PC-3 (cell line): ENCODE results near the gene TMEM121B. TPM values are rescaled to one million over a fixed set of nuclear protein-coding genes. Genes with fewer than 3 reads are reported as not detected.

ENCODE experiments used
- ATAC-seq: fragments of 200-7000 bp; cut with Tn5 transposase; 2 replicates; pipeline ENCODE4 v1.9.1; 2020; ENCODE audit warnings: mild to moderate bottlenecking, moderate library complexity
- BruUV-seq: library from RNA; stranded (reverse); fragments of 400-500 nt; replicated peaks from 2 replicates; lab custom pipeline; 2021; lab: Mats Ljungman, UMichigan
- CTCF ChIA-PET: fragments of 300-600 bp; sonication (Branson Sonifier 250); formaldehyde crosslinking; loops from one replicate; lab custom pipeline; 2022; ENCODE audit warnings: antibody characterized with exemption; lab: Charles Lee
- POLR2A ChIA-PET: fragments of 300-600 bp; sonication (Branson Sonifier 250); formaldehyde crosslinking; loops from one replicate; lab custom pipeline; 2022; ENCODE audit warnings: antibody characterized with exemption; ENCODE audit not compliant: unreplicated experiment; lab: Charles Lee
- DNase-seq: peaks from one replicate; pipeline ENCODE4 v3.0.0-alpha.2; 2015
- H2AFZ ChIP-seq: fragments of 300-600 bp; sonication (generic); 2 replicates; pipeline ENCODE4 v1.6.0; 2016; ENCODE audit warnings: antibody characterized with exemption, low read length
- H3F3A ChIP-seq: fragments of 300-600 bp; sonication (generic); one replicate; pipeline ENCODE4 v1.6.0; 2017; ENCODE audit warnings: antibody characterized with exemption, low read length, control low read depth, mild to moderate bottlenecking; ENCODE audit not compliant: unreplicated experiment
- H3K27ac ChIP-seq: fragments of 300-600 bp; sonication (generic); 2 replicates; pipeline ENCODE4 v1.5.1; 2016; ENCODE audit warnings: mild to moderate bottlenecking, low read length
- H3K27me3 ChIP-seq: fragments of 300-600 bp; sonication (generic); 2 replicates; pipeline ENCODE4 v1.6.1; 2016; ENCODE audit warnings: low read length, mixed read lengths
- H3K36me3 ChIP-seq: fragments of 300-600 bp; sonication (generic); 2 replicates; pipeline ENCODE4 v1.6.1; 2016; ENCODE audit warnings: low read depth, mixed run types, low read length, mixed read lengths
- H3K4me1 ChIP-seq: fragments of 300-600 bp; sonication (generic); 2 replicates; pipeline ENCODE4 v1.5.1; 2016; ENCODE audit warnings: low read length; ENCODE audit not compliant: insufficient read depth
- H3K4me2 ChIP-seq: fragments of 300-600 bp; sonication (generic); 2 replicates; pipeline ENCODE4 v1.6.0; 2016; ENCODE audit warnings: low read length
- H3K4me3 ChIP-seq: fragments of 300-600 bp; sonication (generic); 2 replicates; pipeline ENCODE4 v1.5.1; 2016; ENCODE audit warnings: mild to moderate bottlenecking, low read length, mixed read lengths
- H3K79me2 ChIP-seq: fragments of 300-600 bp; sonication (generic); 2 replicates; pipeline ENCODE4 v1.6.1; 2017; ENCODE audit warnings: low read length, mixed read lengths
- H3K9ac ChIP-seq: fragments of 300-600 bp; sonication (generic); 2 replicates; pipeline ENCODE4 v1.6.0; 2016; ENCODE audit warnings: mild to moderate bottlenecking, low read length
- H3K9me2 ChIP-seq: fragments of 300-600 bp; sonication (generic); replicated peaks from 2 replicates; pipeline ENCODE4 v1.6.1; 2016; ENCODE audit warnings: mixed run types, low read length, mixed read lengths
- H3K9me3 ChIP-seq: fragments of 300-600 bp; sonication (generic); 2 replicates; pipeline ENCODE4 v1.6.1; 2016; ENCODE audit warnings: low read length, mixed read lengths
- H4K20me1 ChIP-seq: fragments of 300-600 bp; sonication (generic); 2 replicates; pipeline ENCODE4 v1.6.1; 2016; ENCODE audit warnings: low read length, mixed read lengths
- EZH2 ChIP-seq: fragments of 300-600 bp; sonication (generic); IDR thresholded peaks from one replicate; pipeline ENCODE4 v1.6.1; 2017; ENCODE audit warnings: antibody characterized with exemption, mild to moderate bottlenecking, low read length; ENCODE audit not compliant: unreplicated experiment
- EZH2phosphoT487 ChIP-seq: fragments of 300-600 bp; sonication (generic); IDR thresholded peaks from 2 replicates; pipeline ENCODE4 v1.6.1; 2018; ENCODE audit warnings: mild to moderate bottlenecking, antibody characterized with exemption, low read length, borderline replicate concordance
- intact Hi-C: fragments of 100-400 bp; cut with micrococcal nuclease; formaldehyde crosslinking; loops from 2 replicates; pipeline ENCODE4 v1.9.0; 2023
- total RNA-seq: library from RNA; depleted of rRNA; stranded (reverse); fragments of >200 nt; gene quantifications from 2 replicates; pipeline ENCODE4 v1.2.3, GENCODE V29; 2014
- TF ChIP-seq, protein P1 (sequence below): fragments of 300-600 bp; sonication (generic); conservative IDR thresholded peaks from 2 replicates; pipeline ENCODE4 v1.5.1; 2017; ENCODE audit warnings: antibody characterized with exemption, low read depth, mild to moderate bottlenecking, low read length

TMEM121B gene
- total RNA-seq, 1 experiment from 2014 or later: 0.11 TPM

DNA sequence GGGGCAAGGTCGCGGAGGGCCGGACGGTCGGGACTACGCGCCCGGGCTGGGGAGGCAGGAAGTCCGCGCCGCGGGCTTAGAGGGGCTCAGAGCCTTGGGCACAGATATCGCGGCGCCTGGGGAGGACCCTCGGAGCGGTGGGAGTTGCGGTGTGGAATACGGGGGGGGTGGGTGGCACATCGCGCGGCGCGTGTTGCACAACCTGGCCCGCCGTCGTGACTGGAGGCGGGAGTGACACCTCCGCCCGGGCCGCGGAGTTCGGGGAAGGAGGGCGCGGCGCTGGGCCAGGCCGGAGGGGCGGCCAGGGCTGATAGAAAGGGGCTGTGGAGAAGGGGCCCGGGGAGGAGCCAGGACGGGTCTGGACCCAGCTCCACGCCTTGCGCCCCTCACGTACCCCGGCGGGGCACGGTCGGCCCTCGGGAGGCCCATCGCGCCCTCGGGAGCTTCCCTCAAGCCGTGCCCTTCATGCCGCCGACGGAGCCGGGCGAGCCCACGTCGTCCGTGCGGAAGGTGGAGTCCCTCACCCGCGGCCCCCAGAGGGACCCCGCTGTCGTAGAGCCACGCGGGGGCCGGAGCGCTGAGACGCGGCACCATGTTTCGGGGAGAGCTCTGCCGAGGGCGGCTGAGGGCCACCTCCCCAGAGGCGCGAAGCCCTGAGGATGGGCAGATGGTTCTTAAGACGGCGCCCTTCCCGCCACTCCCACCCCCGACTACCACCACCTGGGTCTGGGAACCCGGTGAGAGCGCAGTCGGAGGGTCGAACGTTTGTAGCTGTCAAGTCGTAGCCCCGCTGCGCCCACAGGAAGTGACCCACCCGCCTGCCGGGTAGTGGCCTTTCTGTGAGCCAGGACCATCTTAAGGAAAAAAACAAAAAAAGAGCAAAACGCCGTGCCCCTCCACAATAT is 35.6 kb downstream of the TMEM121B start:
- H3K27me3 ChIP-seq: no peaks in the 10 kb centered on the region
- CTCF ChIA-PET: no interaction called here
- ATAC-seq (peak; percentile 25), DNase-seq (peak; percentile 6)
- peak overlapping the region; percentile 89 for H2AFZ ChIP-seq
- H3K4me2 ChIP-seq: peak overlapping the region; percentile 90
- POLR2A ChIA-PET: no interaction called here
- peak overlapping the region; percentile 85 for H3K4me3 ChIP-seq
- peaks cover 26% of the 10 kb centered on the region for H3K79me2 ChIP-seq
- TF ChIP-seq, protein P1, sequence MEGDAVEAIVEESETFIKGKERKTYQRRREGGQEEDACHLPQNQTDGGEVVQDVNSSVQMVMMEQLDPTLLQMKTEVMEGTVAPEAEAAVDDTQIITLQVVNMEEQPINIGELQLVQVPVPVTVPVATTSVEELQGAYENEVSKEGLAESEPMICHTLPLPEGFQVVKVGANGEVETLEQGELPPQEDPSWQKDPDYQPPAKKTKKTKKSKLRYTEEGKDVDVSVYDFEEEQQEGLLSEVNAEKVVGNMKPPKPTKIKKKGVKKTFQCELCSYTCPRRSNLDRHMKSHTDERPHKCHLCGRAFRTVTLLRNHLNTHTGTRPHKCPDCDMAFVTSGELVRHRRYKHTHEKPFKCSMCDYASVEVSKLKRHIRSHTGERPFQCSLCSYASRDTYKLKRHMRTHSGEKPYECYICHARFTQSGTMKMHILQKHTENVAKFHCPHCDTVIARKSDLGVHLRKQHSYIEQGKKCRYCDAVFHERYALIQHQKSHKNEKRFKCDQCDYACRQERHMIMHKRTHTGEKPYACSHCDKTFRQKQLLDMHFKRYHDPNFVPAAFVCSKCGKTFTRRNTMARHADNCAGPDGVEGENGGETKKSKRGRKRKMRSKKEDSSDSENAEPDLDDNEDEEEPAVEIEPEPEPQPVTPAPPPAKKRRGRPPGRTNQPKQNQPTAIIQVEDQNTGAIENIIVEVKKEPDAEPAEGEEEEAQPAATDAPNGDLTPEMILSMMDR: no peak
- no peak for TF ChIP-seq EZH2
- TF ChIP-seq EZH2phosphoT487: no peak
- peak overlapping the region; percentile 76 for H3K9ac ChIP-seq
- H3K9me3 ChIP-seq: no peaks in the 10 kb centered on the region
- H4K20me1 ChIP-seq: no peaks in the 10 kb centered on the region
- no peaks in the 10 kb centered on the region for H3K36me3 ChIP-seq
- no peaks in the 10 kb centered on the region for H3K9me2 ChIP-seq
- no TSS peak for BruUV-seq
- H3F3A ChIP-seq: no peaks in the 10 kb centered on the region
- no peak overlapping the region for H3K27ac ChIP-seq
- intact Hi-C loops: loop anchor here (2.0 kb wide), 1 partner anchor 85 kb away; no protein-coding TSS in a partner anchor
- peaks cover 11% of the 10 kb centered on the region; the same call in 1 of the 2 replicates for H3K4me1 ChIP-seq

DNA sequence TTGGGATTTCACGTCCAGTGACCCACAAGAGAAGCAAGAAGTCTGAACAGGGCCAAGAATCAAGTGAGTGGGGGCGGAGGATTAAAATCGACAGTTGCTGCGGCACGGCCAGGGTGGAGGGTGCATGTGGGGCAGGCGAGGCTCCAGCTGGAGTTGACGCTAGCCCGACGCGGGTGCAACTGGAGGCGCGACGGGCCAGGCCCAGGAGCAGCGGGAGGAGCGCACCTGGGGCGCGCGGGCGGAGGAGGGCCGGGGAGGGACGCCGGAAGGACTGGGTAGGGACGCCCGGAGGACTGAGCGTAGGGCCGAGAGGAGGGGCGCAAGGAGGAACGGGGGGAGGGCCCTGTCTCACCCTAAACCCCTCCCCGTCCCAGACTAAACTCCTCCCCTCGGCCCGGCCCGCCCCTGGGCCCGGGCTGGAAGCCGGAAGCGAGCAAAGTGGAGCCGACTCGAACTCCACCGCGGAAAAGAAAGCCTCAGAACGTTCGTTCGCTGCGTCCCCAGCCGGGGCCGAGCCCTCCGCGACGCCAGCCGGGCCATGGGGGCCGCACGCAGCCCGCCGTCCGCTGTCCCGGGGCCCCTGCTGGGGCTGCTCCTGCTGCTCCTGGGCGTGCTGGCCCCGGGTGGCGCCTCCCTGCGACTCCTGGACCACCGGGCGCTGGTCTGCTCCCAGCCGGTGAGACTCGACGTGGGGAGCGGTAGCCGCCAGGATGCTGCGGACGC is 36.4 kb downstream of the TMEM121B start, which contains the start of gene IL17RA:
IL17RA (plus strand) TSS at position 447 of the 723 bp plus-strand sequence; CDS start at position 539, 92 bp downstream.
- ATAC-seq (peak; percentile 98), DNase-seq (peak; percentile 83)
- H3K36me3 ChIP-seq: no peaks in the 10 kb centered on the region
- H2AFZ ChIP-seq: peak within 1 kb of the TSS; percentile 89
- intact Hi-C loops: loop anchor here (1.0 to 2.0 kb wide), 2 partner anchors 28 to 86 kb away; no protein-coding TSS in a partner anchor
- POLR2A ChIA-PET: no interaction called here
- no peaks in the 10 kb centered on the region for H3F3A ChIP-seq
- H3K4me2 ChIP-seq: peak within 1 kb of the TSS; percentile 90
- no peaks in the 10 kb centered on the region for H4K20me1 ChIP-seq
- H3K9ac ChIP-seq: peak within 1 kb of the TSS; percentile 76
- peak within 1 kb of the TSS; percentile 85 for H3K4me3 ChIP-seq
- no peaks in the 10 kb centered on the region for H3K9me2 ChIP-seq
- CTCF ChIA-PET: no interaction called here
- TF ChIP-seq EZH2phosphoT487: no peak
- TF ChIP-seq EZH2: no peak
- TF ChIP-seq, protein P1: no peak
- H3K4me1 ChIP-seq: peaks cover 11% of the 10 kb centered on the region; the same call in 1 of the 2 replicates
- H3K27ac ChIP-seq: no peak within 1 kb of the TSS
- no TSS peak for BruUV-seq
- no peaks in the 10 kb centered on the region for H3K27me3 ChIP-seq
- H3K79me2 ChIP-seq: peaks cover 26% of the 10 kb centered on the region
- no peaks in the 10 kb centered on the region for H3K9me3 ChIP-seq
